HG02763 (cell line): ENCODE results near the gene PCDHA7.
"Not testable (repeated sequence)": the region's sequence is repeated elsewhere in the genome, so short reads cannot be mapped to it uniquely, and the experiment has no call there.

ENCODE experiments used
- ATAC-seq: cut with Tn5 transposase; IDR thresholded peaks from one replicate; pipeline ENCODE4 v1.9.1; 2021; ENCODE audit warnings: mild to moderate bottlenecking, moderate library complexity; ENCODE audit not compliant: unreplicated experiment

The PCDHA7 gene

DNA sequence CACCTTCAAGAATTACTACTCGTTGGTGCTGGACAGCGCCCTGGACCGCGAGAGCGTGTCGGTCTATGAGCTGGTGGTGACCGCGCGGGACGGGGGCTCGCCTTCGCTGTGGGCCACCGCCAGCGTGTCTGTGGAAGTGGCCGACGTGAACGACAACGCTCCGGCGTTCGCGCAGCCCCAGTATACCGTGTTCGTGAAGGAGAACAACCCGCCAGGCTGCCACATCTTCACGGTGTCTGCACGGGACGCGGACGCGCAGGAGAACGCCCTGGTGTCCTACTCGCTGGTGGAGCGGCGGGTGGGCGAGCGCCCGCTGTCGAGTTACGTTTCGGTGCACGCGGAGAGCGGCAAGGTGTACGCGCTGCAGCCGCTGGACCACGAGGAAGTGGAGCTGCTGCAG is 11.1 kb upstream of the PCDHA7 start:
- ATAC-seq, result not testable (repeated sequence)

DNA sequence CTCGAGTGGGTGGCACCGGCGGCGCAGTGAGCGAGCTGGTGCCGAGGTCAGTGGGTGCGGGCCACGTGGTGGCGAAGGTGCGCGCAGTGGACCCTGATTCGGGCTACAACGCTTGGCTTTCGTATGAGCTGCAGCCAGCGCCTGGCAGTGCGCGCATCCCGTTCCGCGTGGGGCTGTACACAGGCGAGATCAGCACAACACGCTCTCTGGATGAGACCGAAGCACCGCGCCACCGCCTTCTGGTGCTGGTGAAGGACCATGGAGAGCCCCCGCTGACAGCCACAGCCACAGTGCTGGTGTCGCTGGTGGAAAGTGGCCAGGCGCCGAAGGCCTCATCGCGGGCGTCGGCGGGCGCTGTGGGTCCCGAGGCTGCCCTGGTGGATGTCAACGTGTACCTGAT is 10.6 kb upstream of the PCDHA7 start:
- no peak for ATAC-seq

DNA sequence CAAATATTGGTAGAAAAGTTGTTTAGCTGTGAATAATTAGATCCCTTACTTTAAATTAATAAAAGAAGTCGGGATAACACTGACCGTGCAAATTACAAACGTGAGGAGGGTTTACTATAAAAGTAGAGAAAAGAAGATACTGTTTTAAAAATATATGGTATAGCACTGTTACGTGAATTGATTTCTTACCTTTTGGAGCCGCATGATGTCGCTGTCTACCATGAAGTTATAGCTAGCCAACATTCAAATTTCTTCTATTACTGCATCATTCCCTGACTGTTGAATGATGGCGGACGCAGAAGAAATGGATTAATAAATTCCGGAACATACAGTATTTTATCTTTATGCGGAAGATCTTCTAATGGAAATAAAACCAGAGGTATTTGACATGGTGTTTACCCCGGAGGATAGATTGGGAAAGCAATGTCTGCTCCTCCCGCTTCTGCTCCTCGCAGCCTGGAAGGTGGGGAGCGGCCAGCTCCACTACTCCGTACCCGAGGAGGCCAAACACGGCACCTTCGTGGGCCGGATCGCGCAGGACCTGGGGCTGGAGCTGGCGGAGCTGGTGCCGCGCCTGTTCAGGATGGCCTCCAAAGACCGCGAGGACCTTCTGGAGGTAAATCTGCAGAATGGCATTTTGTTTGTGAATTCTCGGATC is 6.2 kb upstream of the PCDHA7 start, which contains the start of gene PCDHA6:
Gene PCDHA6, plus strand, starts transcription at position 257 of the 658 bp plus-strand sequence. Its CDS starts 132 bp downstream, at position 389.
- no peak for ATAC-seq

DNA sequence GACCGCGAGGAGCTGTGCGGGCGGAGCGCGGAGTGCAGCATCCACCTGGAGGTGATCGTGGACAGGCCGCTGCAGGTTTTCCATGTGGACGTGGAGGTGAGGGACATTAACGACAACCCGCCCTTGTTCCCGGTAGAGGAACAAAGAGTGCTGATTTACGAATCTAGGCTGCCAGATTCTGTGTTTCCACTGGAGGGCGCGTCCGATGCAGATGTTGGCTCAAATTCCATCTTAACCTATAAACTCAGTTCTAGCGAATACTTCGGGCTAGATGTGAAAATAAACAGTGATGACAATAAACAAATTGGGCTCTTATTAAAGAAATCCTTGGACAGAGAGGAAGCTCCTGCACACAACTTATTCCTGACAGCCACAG is 5.7 kb upstream of the PCDHA7 start:
- no peak for ATAC-seq

DNA sequence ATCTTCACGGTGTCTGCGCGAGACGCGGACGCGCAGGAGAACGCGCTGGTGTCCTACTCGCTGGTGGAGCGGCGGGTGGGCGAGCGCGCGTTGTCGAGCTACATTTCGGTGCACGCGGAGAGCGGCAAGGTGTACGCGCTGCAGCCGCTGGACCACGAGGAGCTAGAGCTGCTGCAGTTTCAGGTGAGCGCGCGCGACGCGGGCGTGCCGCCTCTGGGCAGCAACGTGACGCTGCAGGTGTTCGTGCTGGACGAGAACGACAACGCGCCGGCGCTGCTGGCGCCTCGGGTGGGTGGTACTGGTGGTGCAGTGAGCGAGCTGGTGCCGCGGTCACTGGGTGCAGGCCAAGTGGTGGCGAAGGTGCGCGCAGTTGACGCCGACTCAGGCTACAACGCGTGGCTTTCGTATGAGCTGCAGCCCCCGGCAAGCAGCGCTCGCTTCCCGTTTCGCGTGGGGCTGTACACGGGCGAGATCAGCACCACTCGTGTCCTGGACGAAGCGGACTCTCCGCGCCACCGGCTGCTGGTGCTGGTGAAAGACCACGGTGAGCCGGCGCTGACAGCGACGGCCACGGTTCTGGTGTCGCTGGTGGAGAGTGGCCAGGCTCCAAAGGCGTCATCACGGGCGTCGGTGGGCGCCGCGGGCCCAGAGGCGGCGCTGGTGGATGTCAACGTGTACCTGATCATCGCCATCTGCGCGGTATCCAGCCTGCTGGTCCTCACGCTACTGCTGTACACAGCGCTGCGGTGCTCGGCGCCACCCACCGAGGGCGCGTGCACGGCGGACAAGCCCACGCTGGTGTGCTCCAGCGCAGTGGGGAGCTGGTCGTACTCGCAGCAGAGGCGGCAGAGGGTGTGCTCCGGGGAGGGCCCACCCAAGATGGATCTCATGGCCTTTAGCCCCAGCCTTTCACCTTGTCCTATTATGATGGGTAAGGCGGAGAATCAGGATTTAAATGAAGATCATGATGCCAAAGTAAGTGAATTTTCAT is 4.3 kb upstream of the PCDHA7 start:
- not testable (repeated sequence) for ATAC-seq

DNA sequence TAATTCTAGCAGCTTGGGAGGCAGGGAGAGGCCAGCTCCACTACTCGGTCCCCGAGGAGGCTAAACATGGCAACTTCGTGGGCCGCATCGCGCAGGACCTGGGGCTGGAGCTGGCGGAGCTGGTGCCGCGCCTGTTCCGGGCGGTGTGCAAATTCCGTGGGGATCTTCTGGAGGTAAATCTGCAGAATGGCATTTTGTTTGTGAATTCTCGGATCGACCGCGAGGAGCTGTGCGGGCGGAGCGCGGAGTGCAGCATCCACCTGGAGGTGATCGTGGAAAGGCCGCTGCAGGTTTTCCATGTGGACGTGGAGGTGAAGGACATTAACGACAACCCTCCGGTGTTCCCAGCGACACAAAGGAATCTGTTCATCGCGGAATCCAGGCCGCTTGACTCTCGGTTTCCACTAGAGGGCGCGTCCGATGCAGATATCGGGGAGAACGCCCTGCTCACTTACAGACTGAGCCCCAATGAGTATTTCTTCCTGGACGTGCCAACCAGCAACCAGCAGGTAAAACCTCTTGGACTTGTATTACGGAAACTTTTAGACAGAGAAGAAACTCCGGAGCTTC is 455 bp downstream of the PCDHA7 start:
- not testable (repeated sequence) for ATAC-seq

DNA sequence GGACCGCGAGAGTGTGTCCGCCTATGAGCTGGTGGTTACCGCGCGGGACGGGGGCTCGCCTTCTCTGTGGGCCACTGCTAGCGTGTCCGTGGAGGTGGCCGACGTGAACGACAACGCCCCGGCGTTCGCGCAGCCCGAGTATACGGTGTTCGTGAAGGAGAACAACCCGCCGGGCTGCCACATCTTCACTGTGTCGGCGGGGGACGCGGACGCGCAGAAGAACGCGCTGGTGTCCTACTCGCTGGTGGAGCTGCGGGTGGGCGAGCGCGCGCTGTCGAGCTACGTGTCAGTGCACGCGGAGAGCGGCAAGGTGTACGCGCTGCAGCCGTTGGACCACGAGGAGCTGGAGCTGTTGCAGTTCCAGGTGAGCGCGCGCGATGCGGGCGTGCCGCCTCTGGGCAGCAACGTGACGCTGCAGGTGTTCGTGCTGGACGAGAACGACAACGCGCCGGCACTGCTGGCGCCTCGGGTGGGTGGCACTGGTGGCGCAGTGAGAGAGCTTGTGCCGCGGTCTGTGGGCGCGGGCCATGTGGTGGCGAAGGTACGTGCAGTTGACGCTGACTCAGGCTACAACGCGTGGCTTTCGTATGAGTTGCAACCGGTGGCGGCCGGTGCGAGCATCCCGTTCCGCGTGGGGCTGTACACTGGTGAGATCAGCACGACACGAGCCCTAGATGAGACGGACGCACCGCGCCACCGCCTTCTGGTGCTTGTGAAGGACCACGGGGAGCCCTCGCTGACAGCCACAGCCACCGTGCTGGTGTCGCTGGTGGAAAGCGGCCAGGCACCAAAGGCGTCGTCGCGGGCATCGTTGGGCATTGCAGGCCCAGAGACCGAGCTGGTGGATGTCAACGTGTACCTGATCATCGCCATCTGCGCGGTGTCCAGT is 1.8 kb downstream of the PCDHA7 start:
- no peak for ATAC-seq

DNA sequence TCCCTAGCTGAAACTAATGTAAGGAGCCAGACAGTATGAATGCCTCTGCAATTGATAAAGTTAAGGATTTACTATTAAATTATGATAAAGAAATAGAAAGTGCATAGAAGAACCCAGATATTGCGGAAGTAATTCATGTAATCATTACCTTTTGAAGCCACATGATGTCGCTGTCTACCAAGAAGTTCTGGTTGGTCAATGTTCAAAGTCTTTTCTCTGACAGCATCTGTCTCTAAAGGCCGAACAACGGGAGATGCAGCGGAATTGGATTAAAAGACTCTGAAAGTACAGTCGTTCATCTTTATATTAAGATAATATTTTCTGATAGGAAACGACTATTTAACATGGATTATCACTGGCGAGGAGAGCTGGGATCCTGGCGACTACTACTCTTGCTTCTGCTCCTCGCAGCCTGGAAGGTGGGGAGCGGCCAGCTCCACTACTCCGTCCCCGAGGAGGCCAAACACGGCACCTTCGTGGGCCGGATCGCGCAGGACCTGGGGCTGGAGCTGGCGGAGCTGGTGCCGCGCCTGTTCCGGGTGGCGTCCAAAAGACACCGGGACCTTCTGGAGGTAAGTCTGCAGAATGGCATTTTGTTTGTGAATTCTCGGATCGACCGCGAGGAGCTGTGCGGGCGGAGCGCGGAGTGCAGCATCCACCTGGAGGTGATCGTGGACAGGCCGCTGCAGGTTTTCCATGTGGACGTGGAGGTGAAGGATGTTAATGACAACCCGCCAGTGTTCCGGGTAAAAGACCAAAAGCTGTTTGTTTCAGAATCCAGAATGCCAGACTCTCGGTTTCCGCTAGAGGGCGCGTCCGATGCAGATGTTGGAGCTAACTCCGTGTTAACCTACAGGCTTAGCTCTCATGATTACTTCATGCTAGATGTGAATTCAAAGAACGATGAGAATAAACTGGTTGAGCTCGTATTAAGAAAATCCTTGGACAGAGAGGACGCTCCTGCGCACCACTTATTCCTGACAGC is 7.2 kb downstream of the PCDHA7 start, which contains the start of gene PCDHA8:
Gene PCDHA8, plus strand, starts transcription at position 210 of the 985 bp plus-strand sequence. Its CDS starts 135 bp downstream, at position 345.
- ATAC-seq, result no peak

DNA sequence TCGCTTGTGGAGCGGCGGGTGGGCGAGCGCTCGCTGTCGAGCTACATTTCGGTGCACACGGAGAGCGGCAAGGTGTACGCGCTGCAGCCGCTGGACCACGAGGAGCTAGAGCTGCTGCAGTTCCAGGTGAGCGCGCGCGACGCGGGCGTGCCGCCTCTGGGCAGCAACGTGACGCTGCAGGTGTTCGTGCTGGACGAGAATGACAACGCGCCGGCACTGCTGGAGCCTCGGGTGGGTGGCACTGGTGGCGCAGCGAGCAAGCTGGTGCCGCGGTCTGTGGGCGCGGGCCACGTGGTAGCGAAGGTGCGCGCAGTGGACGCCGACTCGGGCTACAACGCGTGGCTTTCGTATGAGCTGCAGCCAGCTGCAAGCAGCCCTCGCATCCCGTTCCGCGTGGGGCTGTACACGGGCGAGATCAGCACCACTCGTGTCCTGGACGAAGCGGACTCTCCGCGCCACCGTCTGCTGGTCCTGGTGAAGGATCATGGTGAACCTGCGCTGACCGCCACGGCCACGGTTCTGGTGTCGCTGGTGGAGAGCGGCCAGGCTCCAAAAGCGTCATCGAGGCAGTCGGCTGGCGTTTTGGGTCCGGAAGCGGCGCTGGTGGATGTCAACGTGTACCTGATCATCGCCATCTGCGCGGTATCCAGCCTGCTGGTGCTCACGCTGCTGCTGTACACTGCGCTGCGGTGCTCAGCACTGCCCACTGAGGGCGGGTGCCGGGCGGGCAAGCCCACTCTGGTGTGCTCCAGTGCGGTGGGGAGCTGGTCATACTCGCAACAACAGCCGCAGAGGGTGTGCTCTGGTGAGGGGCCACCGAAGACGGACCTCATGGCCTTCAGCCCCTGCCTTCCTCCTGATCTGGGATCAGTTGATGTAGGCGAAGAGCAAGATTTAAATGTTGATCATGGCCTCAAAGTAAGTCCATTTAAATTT is 9.0 kb downstream of the PCDHA7 start:
- ATAC-seq, result no peak

DNA sequence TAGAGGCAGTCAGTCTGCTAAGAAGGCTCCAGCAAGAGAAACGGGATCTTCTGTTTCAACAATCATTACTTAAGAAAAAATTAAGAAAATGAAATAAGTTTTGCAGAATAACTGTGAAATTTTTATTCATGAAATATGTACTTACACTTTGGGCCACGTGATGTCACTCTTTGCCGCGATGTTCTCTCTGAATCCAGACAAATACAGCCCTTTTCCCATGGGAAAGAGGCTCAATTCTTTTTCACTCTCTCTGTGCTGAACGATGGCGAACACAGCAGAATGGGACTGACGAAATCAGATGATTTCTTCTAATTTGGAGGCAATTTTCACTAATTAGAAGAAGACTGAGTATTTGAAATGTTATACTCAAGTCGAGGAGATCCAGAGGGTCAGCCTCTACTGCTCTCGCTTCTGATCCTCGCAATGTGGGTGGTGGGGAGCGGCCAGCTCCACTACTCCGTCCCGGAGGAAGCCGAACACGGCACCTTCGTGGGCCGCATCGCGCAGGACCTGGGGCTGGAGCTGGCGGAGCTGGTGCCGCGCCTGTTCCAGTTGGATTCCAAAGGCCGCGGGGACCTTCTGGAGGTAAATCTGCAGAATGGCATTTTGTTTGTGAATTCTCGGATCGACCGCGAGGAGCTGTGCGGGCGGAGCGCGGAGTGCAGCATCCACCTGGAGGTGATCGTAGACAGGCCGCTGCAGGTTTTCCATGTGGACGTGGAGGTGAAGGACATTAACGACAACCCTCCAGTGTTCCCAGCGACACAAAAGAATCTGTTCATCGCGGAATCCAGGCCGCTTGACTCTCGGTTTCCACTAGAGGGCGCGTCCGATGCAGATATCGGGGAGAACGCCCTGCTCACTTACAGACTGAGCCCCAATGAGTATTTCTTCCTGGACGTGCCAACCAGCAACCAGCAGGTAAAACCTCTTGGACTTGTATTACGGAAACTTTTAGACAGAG is 14.4 kb downstream of the PCDHA7 start, which contains the start of gene PCDHA9:
Gene PCDHA9, plus strand, starts transcription at position 244 of the 964 bp plus-strand sequence. Its CDS starts 114 bp downstream, at position 358.
- ATAC-seq, result not testable (repeated sequence)

DNA sequence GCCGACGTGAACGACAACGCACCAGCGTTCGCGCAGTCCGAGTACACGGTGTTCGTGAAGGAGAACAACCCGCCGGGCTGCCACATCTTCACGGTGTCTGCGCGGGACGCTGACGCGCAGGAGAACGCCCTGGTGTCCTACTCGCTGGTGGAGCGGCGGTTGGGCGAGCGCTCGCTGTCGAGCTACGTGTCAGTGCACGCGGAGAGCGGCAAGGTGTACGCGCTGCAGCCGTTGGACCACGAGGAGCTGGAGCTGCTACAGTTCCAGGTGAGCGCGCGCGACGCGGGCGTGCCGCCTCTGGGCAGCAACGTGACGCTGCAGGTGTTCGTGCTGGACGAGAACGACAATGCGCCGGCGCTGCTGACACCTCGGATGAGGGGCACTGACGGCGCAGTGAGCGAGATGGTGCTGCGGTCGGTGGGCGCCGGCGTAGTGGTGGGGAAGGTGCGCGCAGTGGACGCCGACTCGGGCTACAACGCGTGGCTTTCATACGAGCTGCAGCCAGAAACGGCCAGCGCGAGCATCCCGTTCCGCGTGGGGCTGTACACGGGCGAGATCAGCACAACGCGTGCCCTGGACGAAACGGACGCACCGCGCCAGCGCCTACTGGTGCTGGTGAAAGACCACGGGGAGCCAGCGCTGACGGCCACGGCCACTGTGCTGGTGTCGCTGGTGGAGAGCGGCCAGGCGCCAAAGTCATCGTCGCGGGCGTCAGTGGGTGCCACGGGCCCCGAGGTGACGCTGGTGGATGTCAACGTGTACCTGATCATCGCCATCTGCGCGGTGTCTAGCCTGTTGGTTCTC is 16.0 kb downstream of the PCDHA7 start:
- ATAC-seq, result not testable (repeated sequence)

DNA sequence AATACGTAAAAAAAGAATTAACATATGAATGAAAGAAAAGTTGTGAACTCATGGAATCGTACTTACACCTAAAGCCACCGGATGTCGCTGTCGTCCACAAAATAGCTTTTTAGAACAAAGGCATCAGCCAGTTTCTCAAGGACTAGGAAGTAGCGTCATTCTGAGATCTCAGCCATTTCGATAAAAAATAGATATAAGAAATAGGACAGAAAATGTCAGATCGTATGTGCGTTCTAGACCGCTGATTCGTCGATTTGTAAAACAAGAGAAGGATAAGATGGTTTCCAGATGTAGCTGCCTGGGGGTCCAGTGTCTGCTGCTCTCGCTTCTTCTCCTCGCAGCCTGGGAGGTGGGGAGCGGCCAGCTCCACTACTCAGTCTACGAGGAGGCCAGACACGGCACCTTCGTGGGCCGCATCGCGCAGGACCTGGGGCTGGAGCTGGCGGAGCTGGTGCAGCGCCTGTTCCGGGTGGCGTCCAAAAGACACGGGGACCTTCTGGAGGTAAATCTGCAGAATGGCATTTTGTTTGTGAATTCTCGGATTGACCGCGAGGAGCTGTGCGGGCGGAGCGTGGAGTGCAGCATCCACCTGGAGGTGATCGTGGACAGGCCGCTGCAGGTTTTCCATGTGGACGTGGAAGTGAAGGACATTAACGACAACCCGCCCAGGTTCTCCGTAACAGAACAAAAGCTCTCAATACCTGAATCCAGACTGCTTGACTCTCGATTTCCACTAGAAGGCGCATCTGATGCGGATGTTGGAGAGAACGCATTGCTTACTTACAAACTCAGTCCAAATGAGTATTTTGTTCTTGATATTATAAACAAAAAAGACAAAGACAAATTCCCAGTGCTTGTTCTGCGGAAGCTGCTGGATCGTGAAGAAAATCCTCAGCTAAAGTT is 22.0 kb downstream of the PCDHA7 start, which contains the start of gene PCDHA10:
Gene PCDHA10, plus strand, starts transcription at position 126 of the 903 bp plus-strand sequence. Its CDS starts 152 bp downstream, at position 278.
- ATAC-seq, result no peak

DNA sequence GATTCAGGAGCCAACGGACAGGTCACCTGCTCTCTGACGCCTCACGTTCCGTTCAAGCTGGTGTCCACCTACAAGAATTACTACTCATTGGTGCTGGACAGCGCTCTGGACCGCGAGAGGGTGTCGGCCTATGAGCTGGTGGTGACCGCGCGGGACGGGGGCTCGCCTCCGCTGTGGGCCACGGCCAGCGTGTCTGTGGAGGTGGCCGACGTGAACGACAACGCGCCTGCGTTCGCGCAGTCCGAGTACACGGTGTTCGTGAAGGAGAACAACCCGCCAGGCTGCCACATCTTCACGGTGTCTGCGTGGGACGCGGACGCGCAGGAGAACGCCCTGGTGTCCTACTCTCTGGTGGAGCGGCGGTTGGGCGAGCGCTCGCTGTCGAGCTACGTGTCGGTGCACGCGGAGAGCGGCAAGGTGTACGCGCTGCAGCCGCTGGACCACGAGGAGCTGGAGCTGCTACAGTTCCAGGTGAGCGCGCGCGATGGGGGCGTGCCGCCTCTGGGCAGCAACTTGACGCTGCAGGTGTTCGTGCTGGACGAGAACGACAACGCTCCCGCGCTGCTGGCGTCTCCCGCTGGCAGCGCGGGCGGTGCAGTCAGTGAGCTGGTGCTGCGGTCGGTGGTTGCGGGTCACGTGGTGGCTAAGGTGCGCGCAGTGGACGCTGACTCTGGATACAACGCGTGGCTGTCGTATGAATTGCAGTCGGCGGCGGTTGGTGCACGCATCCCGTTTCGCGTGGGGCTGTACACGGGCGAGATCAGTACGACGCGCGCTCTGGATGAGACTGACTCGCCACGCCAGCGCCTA is 23.3 kb downstream of the PCDHA7 start:
- no peak for ATAC-seq

DNA sequence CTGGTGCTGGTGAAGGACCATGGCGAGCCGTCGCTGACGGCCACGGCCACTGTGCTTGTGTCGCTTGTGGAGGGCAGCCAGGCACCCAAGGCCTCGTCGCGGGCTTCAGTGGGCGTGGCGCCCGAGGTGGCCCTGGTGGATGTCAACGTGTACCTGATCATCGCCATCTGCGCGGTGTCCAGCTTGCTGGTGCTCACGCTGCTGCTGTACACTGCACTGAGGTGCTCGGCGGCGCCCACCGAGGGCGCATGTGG is 23.8 kb downstream of the PCDHA7 start:
- ATAC-seq, result no peak
